ENCODE results near the gene TEX261. TPM values are rescaled to one million over a fixed set of nuclear protein-coding genes. Genes with fewer than 3 reads are reported as not detected.

TEX261 gene
- total and polyA plus RNA-seq, 2 of the 8 experiments (the other 6 are each of a cell fraction or from before 2014, with no cell fraction given), result 25.2 to 30.1 TPM

DNA sequence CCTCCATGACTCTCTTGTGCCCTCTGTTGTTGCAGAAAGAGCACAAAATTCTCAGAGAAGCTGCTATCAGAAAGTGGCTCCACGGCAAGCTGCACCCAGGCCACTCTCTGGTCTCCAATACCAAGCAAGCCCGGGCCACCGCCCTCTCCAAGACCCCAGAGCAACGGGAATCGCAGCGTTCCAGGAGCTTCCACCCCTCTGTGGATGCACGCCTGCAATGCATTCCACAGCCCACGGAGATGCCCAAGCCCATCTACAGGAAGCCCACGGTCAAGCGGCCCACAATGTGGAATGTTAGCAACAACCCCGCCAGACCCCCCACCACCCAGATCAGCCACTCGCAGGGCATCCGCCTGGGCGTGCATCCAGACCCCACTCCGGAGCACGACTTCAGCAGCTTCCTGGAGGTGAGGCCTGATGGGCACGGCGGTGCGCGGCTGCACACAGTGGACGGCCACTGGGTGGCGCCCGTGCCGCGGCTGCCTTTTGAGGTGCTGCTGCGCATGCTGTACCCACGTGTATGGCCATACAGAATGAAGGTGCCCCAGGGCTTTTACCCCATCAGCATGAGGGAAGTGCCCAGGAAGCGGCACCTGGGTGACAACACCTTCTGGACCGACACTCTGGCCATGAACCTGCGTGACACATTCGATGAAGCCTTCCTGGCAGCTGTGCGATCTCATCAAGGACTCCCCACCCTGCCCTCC is 9.9 kb downstream of the TEX261 start:
- H3K79me2 ChIP-seq (ENCODE audit: control insufficient read depth in 1 of 2, insufficient read depth in 2 of 2, low read length in 2 of 2), result no peaks in the 10 kb centered on the region
- no peak overlapping the region for H2BK15ac ChIP-seq (ENCODE audit: low read length)
- no peak overlapping the region for H2BK12ac ChIP-seq (ENCODE audit: low read depth, low read length)
- no peaks in the 10 kb centered on the region for H3K79me1 ChIP-seq (ENCODE audit: low read depth, low read length)
- no peak overlapping the region for H2BK5ac ChIP-seq (ENCODE audit: low read depth, low read length)
- FAIRE-seq (no peak), DNase-seq (ENCODE audit: low read depth in 1 of 2, low spot score in 2 of 2) (peak in 1 of 2 experiments; percentile 93)
- H4K91ac ChIP-seq (replicated peaks; ENCODE audit: insufficient read length, low read length), result peak overlapping the region; percentile 29
- no peaks in the 10 kb centered on the region for H3K9me3 ChIP-seq (ENCODE audit: insufficient read depth in 2 of 2, low read depth in 1 of 2, low read length in 1 of 2)
- H3K23ac ChIP-seq (ENCODE audit: insufficient read length), result no peak overlapping the region
- no peak overlapping the region for H4K8ac ChIP-seq (ENCODE audit: extremely low read depth, insufficient read depth, low read length)
- H3K9ac ChIP-seq (replicated peaks in 1 of 4; ENCODE audit: extremely low read depth in 1 of 4, low read depth in 3 of 4, low read length in 3 of 4), result no peak overlapping the region
- no peak overlapping the region for H3K27ac ChIP-seq (ENCODE audit: low read depth, low read length)
- no peak overlapping the region for H2BK20ac ChIP-seq (ENCODE audit: low read length)
- peaks cover 0 to 6% of the 10 kb centered on the region in 2 experiments for H4K20me1 ChIP-seq (replicated peaks in 1 of 2; ENCODE audit: control insufficient read depth in 1 of 2, insufficient read depth in 2 of 2, low read length in 2 of 2)
- H3K56ac ChIP-seq (replicated peaks; ENCODE audit: insufficient read length, low read depth, low read length), result no peak overlapping the region
- H4K5ac ChIP-seq (ENCODE audit: insufficient read length, low read depth, low read length), result no peak overlapping the region
- H3K18ac ChIP-seq (ENCODE audit: extremely low read depth, low read length), result peak overlapping the region; percentile 38; the same call in 1 of the 2 replicates
- peak overlapping the region in 1 of 4 experiments; percentile 35; a peak in 2 of 8 replicates for H3K4me3 ChIP-seq (ENCODE audit: extremely low read depth in 1 of 4, insufficient read depth in 2 of 4, low read depth in 3 of 4, low read length in 4 of 4)
- no peak overlapping the region for H3K4ac ChIP-seq (replicated peaks; ENCODE audit: insufficient read length, low read depth, low read length)
- H3K27me3 ChIP-seq (replicated peaks in 1 of 4; ENCODE audit: control insufficient read depth in 3 of 4, extremely low read depth in 1 of 4, insufficient read depth in 3 of 4, low read length in 3 of 4), result peaks cover 0 to 4% (median 2%) of the 10 kb centered on the region in 4 experiments; a peak in 5 of 7 replicates
- no peak overlapping the region for H2BK120ac ChIP-seq (replicated peaks; ENCODE audit: low read depth, low read length)
- H3K14ac ChIP-seq (ENCODE audit: insufficient read length), result no peak overlapping the region
- no peak overlapping the region for H2AK5ac ChIP-seq (ENCODE audit: low read depth, low read length)
- peaks cover 0 to 9% (median under 1%) of the 10 kb centered on the region in 4 experiments; a peak in 2 of 8 replicates for H3K36me3 ChIP-seq (ENCODE audit: control insufficient read depth in 2 of 4, insufficient read depth in 4 of 4, low read length in 3 of 4)
- ChIA-PET CTCF (ENCODE audit: partially characterized antibody) (interaction anchor here (0.6 to 7.1 kb wide), 33 partner anchors 8 to 195 kb away, joined by 3 to 66 read pairs (median 4); partner anchors contain the start of genes FIGLA, NAGK and TEX261), POLR2A (ENCODE audit: partially characterized antibody) (interaction anchor here (0.6 to 1.0 kb wide), 2 partner anchors 17 to 1211 kb away, joined by 3 to 7 read pairs; no protein-coding TSS in a partner anchor)
- peaks cover 0 to 6% (median 4%) of the 10 kb centered on the region in 4 experiments; a peak in 4 of 7 replicates for H3K4me1 ChIP-seq (replicated peaks in 1 of 4; ENCODE audit: control insufficient read depth in 3 of 4, insufficient read depth in 4 of 4, low read length in 3 of 4)
- H3K23me2 ChIP-seq (ENCODE audit: low read depth, low read length), result no peaks in the 10 kb centered on the region
- peak overlapping the region in 1 of 2 experiments; percentile 63; a peak in 3 of 4 replicates for H3K4me2 ChIP-seq (ENCODE audit: insufficient read depth in 1 of 2, low read depth in 2 of 2, low read length in 2 of 2)
- 0 out of 2 replicates have a peak overlapping the region, but pooled peaks have one; percentile 22 for H2AFZ ChIP-seq (ENCODE audit: low read length)
- WGBS, 2 experiments (ENCODE audit: extremely low coverage in 1 of 2, insufficient coverage in 1 of 2, insufficient read length in 1 of 2, insufficient replicate concordance in 2 of 2, low coverage in 1 of 2, low lambda C conversion rate in 2 of 2, missing lambda C conversion rate in 1 of 2), result 34% methylated on average over 32 of the region's 32 CpGs; no CpG with 5 or more reads in 1 of the 2 experiments
- no peak for TF ChIP-seq ATF3 (IDR thresholded peaks at IDR 0.05; ENCODE audit: insufficient read depth, low read depth, low read length)
- peak; percentile 16; the same call in 1 of the 2 replicates for TF ChIP-seq NRF1 (IDR thresholded peaks at IDR 0.05; ENCODE audit: low read depth, low read length)
- TF ChIP-seq, protein P1, sequence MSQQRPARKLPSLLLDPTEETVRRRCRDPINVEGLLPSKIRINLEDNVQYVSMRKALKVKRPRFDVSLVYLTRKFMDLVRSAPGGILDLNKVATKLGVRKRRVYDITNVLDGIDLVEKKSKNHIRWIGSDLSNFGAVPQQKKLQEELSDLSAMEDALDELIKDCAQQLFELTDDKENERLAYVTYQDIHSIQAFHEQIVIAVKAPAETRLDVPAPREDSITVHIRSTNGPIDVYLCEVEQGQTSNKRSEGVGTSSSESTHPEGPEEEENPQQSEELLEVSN (IDR thresholded peaks at IDR 0.05), result peak; percentile 73
- no peak for TF ChIP-seq SIRT6 (IDR thresholded peaks at IDR 0.05; ENCODE audit: low read length)
- TF ChIP-seq GABPA (IDR thresholded peaks at IDR 0.05; ENCODE audit: borderline replicate concordance, insufficient read depth, low read length), result 0 out of 2 replicates have a peak, but pooled peaks have one; percentile 51
- TF ChIP-seq, protein P2, sequence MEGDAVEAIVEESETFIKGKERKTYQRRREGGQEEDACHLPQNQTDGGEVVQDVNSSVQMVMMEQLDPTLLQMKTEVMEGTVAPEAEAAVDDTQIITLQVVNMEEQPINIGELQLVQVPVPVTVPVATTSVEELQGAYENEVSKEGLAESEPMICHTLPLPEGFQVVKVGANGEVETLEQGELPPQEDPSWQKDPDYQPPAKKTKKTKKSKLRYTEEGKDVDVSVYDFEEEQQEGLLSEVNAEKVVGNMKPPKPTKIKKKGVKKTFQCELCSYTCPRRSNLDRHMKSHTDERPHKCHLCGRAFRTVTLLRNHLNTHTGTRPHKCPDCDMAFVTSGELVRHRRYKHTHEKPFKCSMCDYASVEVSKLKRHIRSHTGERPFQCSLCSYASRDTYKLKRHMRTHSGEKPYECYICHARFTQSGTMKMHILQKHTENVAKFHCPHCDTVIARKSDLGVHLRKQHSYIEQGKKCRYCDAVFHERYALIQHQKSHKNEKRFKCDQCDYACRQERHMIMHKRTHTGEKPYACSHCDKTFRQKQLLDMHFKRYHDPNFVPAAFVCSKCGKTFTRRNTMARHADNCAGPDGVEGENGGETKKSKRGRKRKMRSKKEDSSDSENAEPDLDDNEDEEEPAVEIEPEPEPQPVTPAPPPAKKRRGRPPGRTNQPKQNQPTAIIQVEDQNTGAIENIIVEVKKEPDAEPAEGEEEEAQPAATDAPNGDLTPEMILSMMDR (IDR thresholded peaks at IDR 0.05; ENCODE audit: control extremely low read depth in 1 of 3, insufficient read depth in 1 of 3, low read depth in 1 of 3, low read length in 3 of 3), result peak; percentile 90 to 98 (median 91)

All from H1 (cell line).